Left cardiac atrium (tissue), 4 donors: ENCODE results near the gene CNTROB. TPM values are rescaled to one million over a fixed set of nuclear protein-coding genes. Genes with fewer than 3 reads are reported as not detected.

Experiments
- ATAC-seq, 2 donors: fragments of 200-7000 bp; cut with Tn5 transposase; one replicate each; pipeline ENCODE4 v1.9.1; 2020; ENCODE audit warnings: mild to moderate bottlenecking in 2 of 2, moderate library complexity in 2 of 2
- DNase-seq: peaks from one replicate; pipeline ENCODE4 v3.0.0-alpha.2; 2020
- intact Hi-C, 2 donors: fragments of 100-400 bp; cut with DNase I; formaldehyde crosslinking; loops; one replicate each; pipeline versions ENCODE4 v1.14.1 to v1.15.1; 2022 to 2023
- long read RNA-seq: library from polyadenylated mRNA; unstranded; transcript quantifications from one replicate; pipeline ENCODE4 v2.0.0, GENCODE V29; 2021
- total RNA-seq, 2 donors: library from RNA; stranded (reverse); fragmentation: NEBNext Ultra II Directional; extraction: Animal tissue kit (Norgen Biotek cat#: 25700); gene quantifications; one replicate each; pipeline ENCODE4 v1.2.1, GENCODE V29; 2021
- donor health status: DM: no; HTN: yes; CAD: no.
- donor health status: DM: no; HTN: yes; CAD: no; lungs with severe emphysema.
- donor health status: DM: yes; HTN: yes; CAD: no.
- donor health status: Dilated cardiomyopathy.

Gene CNTROB
- total RNA-seq, result 10 to 100 TPM; 13.6 to 14.8 TPM
- long read RNA-seq, partial matches to known transcripts, result 4 of 11 reads
- long read RNA-seq, other reads (novel, unspliced or antisense), result 7 of 11 reads

GRCh38 chr17:7931709-7932482 lies at the start of gene CNTROB, which contains the start of gene TRAPPC1:
TSS of gene CNTROB (plus strand) at chr17:7932206. CDS start at chr17:7933080, 874 bp downstream.
TSS of gene TRAPPC1 (minus strand) at chr17:7931946. CDS start at chr17:7931829, 117 bp downstream.
- DNase-seq (peak; percentile 99), ATAC-seq (peak; percentile 98 to 99)
- intact Hi-C loops, result no loop called here

GRCh38 chr17:7882629-7883028 lies 49.4 kb upstream of the CNTROB start:
- ATAC-seq (no peak), DNase-seq (no peak)
- intact Hi-C loops, result loop anchor here in 1 of 2 donors (10.0 kb wide), 1 partner anchor 138 kb away; no protein-coding TSS in a partner anchor

- ATAC-seq (no peak), DNase-seq (no peak)
- intact Hi-C loops, result loop anchor here in 1 of 2 donors (10.0 kb wide), 1 partner anchor 139 kb away; no protein-coding TSS in a partner anchor
Measured at GRCh38 chr17:7883781-7884386, 48.1 kb upstream of the CNTROB start.

- DNase-seq (peak; percentile 35), ATAC-seq (no peak)
- intact Hi-C loops, result loop anchor here in 1 of 2 donors (10.0 kb wide), 1 partner anchor 140 kb away; no protein-coding TSS in a partner anchor
Measured at GRCh38 chr17:7884581-7885366, 47.2 kb upstream of the CNTROB start.

- intact Hi-C loops, result loop anchor here in 1 of 2 donors (10.0 kb wide), 1 partner anchor 141 kb away; no protein-coding TSS in a partner anchor
- peak in 1 of 2 donors; percentile 1 for ATAC-seq
- DNase-seq, result peak; percentile 43
Measured at GRCh38 chr17:7885367-7886226, 46.4 kb upstream of the CNTROB start.

- ATAC-seq, result no peak
- intact Hi-C loops, result loop anchor here in 1 of 2 donors (10.0 kb wide), 1 partner anchor 142 kb away; no protein-coding TSS in a partner anchor
- DNase-seq, result no peak
Measured at GRCh38 chr17:7886227-7887037, 45.6 kb upstream of the CNTROB start.

GRCh38 chr17:7887038-7887481 lies 44.9 kb upstream of the CNTROB start:
- ATAC-seq, result no peak
- intact Hi-C loops, result loop anchor here in 1 of 2 donors (10.0 kb wide), 1 partner anchor 142 kb away; no protein-coding TSS in a partner anchor

GRCh38 chr17:7887482-7888183 lies 44.4 kb upstream of the CNTROB start:
- intact Hi-C loops, result loop anchor here in 1 of 2 donors (10.0 kb wide), 1 partner anchor 143 kb away; no protein-coding TSS in a partner anchor
- ATAC-seq, result peak; percentile 74 to 90

More at GRCh38 chr17:7887038-7887481, 44.9 kb upstream of the CNTROB start:
- no peak for DNase-seq

GRCh38 chr17:7888184-7888920 lies 43.7 kb upstream of the CNTROB start, which contains the start of gene CHD3:
TSS of gene CHD3 (plus strand) at chr17:7888789. CDS start at chr17:7889001, 212 bp downstream.
- intact Hi-C loops, result loop anchor here in 1 of 2 donors (10.0 kb wide), 1 partner anchor 144 kb away; no protein-coding TSS in a partner anchor
- DNase-seq (no peak), ATAC-seq (peak; percentile 3 to 5)

More at GRCh38 chr17:7887482-7888183, 44.4 kb upstream of the CNTROB start:
- DNase-seq, result peak; percentile 94

GRCh38 chr17:7889166-7889955 lies 42.6 kb upstream of the CNTROB start:
- DNase-seq (peak; percentile 97), ATAC-seq (peak; percentile 81 to 83)
- intact Hi-C loops, result loop anchor here in 1 of 2 donors (10.0 kb wide), 1 partner anchor 145 kb away; no protein-coding TSS in a partner anchor

- ATAC-seq (no peak), DNase-seq (no peak)
- intact Hi-C loops, result no loop called here
Measured at GRCh38 chr17:7893187-7893880, 38.7 kb upstream of the CNTROB start.

- intact Hi-C loops, result no loop called here
- no peak for ATAC-seq
- DNase-seq, result no peak
Measured at GRCh38 chr17:7894226-7894625, 37.8 kb upstream of the CNTROB start.

GRCh38 chr17:7894866-7895265 lies 37.1 kb upstream of the CNTROB start:
- ATAC-seq (no peak), DNase-seq (no peak)
- intact Hi-C loops, result no loop called here

GRCh38 chr17:7897090-7897489 lies 34.9 kb upstream of the CNTROB start:
- no peak for DNase-seq
- intact Hi-C loops, result loop anchor here in 1 of 2 donors (2.0 kb wide), 2 partner anchors 34 to 74 kb away; no protein-coding TSS in a partner anchor
- ATAC-seq, result no peak
